ENCODE results near the gene MYH11. TPM values are rescaled to one million over a fixed set of nuclear protein-coding genes. Genes with fewer than 3 reads are reported as not detected.

The MYH11 gene
- total RNA-seq, 4 donors from 2014 or later, result 5.6 to 57.7 (median 20.4) TPM

DNA sequence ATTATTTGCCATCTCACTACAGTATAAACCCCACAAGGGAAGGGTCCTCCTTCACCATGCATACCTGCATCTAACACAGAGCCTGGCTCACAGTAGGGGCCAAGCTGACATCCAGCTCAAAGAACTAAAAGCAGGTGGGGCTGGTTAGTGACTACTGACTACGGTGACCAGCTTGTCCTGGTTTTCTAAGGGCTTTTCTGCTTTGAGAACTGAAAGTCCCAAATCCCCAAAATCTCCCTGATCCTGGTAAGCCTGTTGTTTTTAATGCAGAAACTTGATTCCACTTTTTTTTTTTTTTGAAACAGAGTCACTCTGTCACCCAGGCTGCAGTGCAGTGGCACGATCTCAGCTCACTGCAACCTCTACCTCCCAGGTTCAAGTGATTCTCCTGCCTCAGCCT is 117.4 kb downstream of the MYH11 start:
- intact Hi-C loops (cut with DNase I; ENCODE audit: low total_unique reads), result no loop called here
- no peak overlapping the region for H3K27ac ChIP-seq

DNA sequence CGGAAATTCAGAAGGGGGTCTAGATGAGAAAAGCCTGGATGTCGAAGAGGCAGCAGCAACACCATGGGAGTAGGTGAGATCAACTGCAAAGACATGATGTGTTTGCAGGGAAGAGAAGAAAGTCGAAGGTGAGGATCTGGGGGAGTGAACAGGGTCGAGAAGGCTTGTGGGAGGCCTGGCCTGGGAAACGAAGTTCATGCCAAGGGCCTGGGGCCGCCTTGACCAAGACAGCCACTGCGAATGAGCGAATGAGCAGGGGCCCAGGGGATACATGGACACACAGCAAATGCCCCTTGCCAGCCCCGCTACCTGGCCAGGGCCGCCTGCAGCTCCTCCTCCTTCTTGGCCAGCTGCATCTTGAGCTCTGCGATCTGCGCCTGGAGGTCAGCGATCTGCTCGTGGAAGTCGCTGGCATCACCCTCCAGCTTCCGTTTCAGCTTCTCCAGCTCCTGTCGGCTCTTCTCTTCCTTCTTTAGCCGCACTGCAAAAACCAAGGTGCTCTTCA is 119.6 kb downstream of the MYH11 start:
- ATAC-seq, result no peak
- TF ChIP-seq POLR2A (IDR thresholded peaks at IDR 0.05), result no peak
- TF ChIP-seq, protein P1, sequence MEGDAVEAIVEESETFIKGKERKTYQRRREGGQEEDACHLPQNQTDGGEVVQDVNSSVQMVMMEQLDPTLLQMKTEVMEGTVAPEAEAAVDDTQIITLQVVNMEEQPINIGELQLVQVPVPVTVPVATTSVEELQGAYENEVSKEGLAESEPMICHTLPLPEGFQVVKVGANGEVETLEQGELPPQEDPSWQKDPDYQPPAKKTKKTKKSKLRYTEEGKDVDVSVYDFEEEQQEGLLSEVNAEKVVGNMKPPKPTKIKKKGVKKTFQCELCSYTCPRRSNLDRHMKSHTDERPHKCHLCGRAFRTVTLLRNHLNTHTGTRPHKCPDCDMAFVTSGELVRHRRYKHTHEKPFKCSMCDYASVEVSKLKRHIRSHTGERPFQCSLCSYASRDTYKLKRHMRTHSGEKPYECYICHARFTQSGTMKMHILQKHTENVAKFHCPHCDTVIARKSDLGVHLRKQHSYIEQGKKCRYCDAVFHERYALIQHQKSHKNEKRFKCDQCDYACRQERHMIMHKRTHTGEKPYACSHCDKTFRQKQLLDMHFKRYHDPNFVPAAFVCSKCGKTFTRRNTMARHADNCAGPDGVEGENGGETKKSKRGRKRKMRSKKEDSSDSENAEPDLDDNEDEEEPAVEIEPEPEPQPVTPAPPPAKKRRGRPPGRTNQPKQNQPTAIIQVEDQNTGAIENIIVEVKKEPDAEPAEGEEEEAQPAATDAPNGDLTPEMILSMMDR (IDR thresholded peaks at IDR 0.05 in 4 of 5, conservative IDR thresholded peaks at IDR 0.05 in 1 of 5), result no peak
- Histone ChIP-seq H3K4me3 (no peak overlapping the region), H3K36me3 (peaks cover 0 to 6% of the 10 kb centered on the region in 2 donors), H3K4me1 (no peaks in the 10 kb centered on the region), H3K27me3 (no peaks in the 10 kb centered on the region), H3K9me3 (no peaks in the 10 kb centered on the region), H3K27ac (no peak overlapping the region)
- in situ Hi-C loops (cut with MboI; ENCODE audit: low sequenced_read_pairs in 4 of 4), result loop anchor here in 1 of 4 donors (10.0 kb wide), 1 partner anchor 62 kb away; no protein-coding TSS in a partner anchor
- intact Hi-C loops (cut with DNase I; ENCODE audit: low total_unique reads), result no loop called here
- DNase-seq, result no peak

More for the DNA sequence above, 117.4 kb downstream of the MYH11 start:
- ATAC-seq (no peak), DNase-seq (no peak)
- TF ChIP-seq, protein P1 (IDR thresholded peaks at IDR 0.05 in 4 of 5, conservative IDR thresholded peaks at IDR 0.05 in 1 of 5), result no peak
- no peak for TF ChIP-seq POLR2A (IDR thresholded peaks at IDR 0.05)
- Histone ChIP-seq H3K36me3 (no peaks in the 10 kb centered on the region), H3K4me3 (no peak overlapping the region), H3K9me3 (no peaks in the 10 kb centered on the region), H3K27me3 (no peaks in the 10 kb centered on the region), H3K4me1 (no peaks in the 10 kb centered on the region)
- in situ Hi-C loops (cut with MboI; ENCODE audit: low sequenced_read_pairs in 4 of 4), result loop anchor here in 1 of 4 donors (10.0 kb wide), 1 partner anchor 65 kb away; no protein-coding TSS in a partner anchor

DNA sequence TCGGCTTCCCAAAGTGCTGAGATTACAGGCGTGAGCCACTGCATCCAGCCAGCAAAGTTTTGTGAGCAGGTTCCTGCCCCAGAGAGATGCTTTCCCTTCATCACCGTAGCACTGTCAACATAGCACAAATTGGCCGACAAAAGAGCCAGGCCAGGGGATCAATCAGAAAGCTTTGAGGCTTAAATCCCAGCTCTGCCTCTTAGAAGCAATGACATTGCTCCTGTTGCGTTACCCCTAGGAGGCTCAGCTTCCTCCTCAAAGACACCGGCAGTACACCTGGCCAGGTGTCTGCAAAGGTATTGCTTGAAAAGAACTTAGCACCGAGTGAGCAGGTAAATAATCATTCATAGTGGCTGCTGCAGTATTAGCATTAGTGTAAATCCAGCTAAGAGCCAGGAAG is 120.3 kb downstream of the MYH11 start:
- Histone ChIP-seq H3K4me3 (no peak overlapping the region), H3K36me3 (peaks cover 0 to 6% of the 10 kb centered on the region in 2 donors), H3K4me1 (no peaks in the 10 kb centered on the region), H3K27ac (no peak overlapping the region), H3K9me3 (no peaks in the 10 kb centered on the region), H3K27me3 (no peaks in the 10 kb centered on the region)
- TF ChIP-seq, protein P1 (IDR thresholded peaks at IDR 0.05 in 4 of 5, conservative IDR thresholded peaks at IDR 0.05 in 1 of 5), result no peak
- no peak for TF ChIP-seq POLR2A (IDR thresholded peaks at IDR 0.05)
- intact Hi-C loops (cut with DNase I; ENCODE audit: low total_unique reads), result no loop called here
- in situ Hi-C loops (cut with MboI; ENCODE audit: low sequenced_read_pairs in 4 of 4), result loop anchor here in 1 of 4 donors (10.0 kb wide), 1 partner anchor 62 kb away; no protein-coding TSS in a partner anchor
- ATAC-seq, result no peak
- no peak for DNase-seq

DNA sequence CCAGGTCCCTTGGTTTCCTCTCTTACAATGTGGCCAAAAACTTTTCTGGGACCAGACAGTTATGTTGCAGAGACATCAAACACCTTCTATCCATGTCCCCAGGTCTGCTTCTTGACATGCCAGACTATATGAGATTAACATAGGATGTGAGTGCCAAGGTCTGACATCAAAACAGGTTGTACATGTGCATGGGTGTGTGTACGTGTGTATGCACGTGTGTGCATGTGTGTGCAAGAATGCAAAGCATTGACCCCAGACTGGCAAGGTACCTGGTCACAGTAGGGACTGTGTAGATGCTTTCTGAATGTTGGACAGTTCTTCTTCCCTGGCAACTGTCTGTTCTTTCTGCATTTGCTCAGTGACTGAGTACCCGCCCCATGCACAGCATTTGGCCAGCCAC is 121.2 kb downstream of the MYH11 start:
- DNase-seq, result no peak
- TF ChIP-seq POLR2A (IDR thresholded peaks at IDR 0.05), result no peak
- TF ChIP-seq, protein P1 (IDR thresholded peaks at IDR 0.05 in 4 of 5, conservative IDR thresholded peaks at IDR 0.05 in 1 of 5), result no peak
- intact Hi-C loops (cut with DNase I; ENCODE audit: low total_unique reads), result no loop called here
- H3K27ac ChIP-seq, result no peak overlapping the region
- in situ Hi-C loops (cut with MboI; ENCODE audit: low sequenced_read_pairs in 4 of 4), result loop anchor here in 1 of 4 donors (10.0 kb wide), 1 partner anchor 61 kb away; no protein-coding TSS in a partner anchor
- no peak overlapping the region for H3K4me3 ChIP-seq
- no peak for ATAC-seq
- peaks cover 0 to 6% of the 10 kb centered on the region in 2 donors for H3K36me3 ChIP-seq
- no peaks in the 10 kb centered on the region for H3K27me3 ChIP-seq
- no peaks in the 10 kb centered on the region for H3K9me3 ChIP-seq
- H3K4me1 ChIP-seq, result no peaks in the 10 kb centered on the region

All from gastrocnemius medialis (tissue), 4 donors.